Body of pancreas (tissue), 4 donors: ENCODE data around the gene FUT3. TPM values are rescaled to one million over a fixed set of nuclear protein-coding genes. Genes with fewer than 3 reads are reported as not detected.

Experiments used
- ATAC-seq: fragments of 150-250 bp; one replicate; pipeline ENCODE4 v1.9.1; 2016
- DNase-seq, 4 donors: peaks; one replicate each; pipeline ENCODE4 v3.0.0-alpha.2; 2019
- H3K27ac ChIP-seq, 4 donors: fragments of 200-600 bp; sonication (generic); 1 replicate in 3 of 4; 2 replicates in 1 of 4; pipeline versions ENCODE4 v1.5.1 to v1.6.1; 2016 to 2019; ENCODE audit warnings: mild to moderate bottlenecking in 1 of 4, mixed read lengths in 1 of 4, moderate library complexity in 1 of 4
- H3K27me3 ChIP-seq, 2 donors: fragments of 200-600 bp; sonication (generic); one replicate each; pipeline ENCODE4 v1.6.0; 2016; ENCODE audit warnings: mild to moderate bottlenecking in 1 of 2
- H3K36me3 ChIP-seq, 2 donors: fragments of 200-600 bp; sonication (generic); replicated peaks in 1 of 2; 2 replicates each; pipeline ENCODE4 v1.5.1; 2016; ENCODE audit warnings: low read depth in 2 of 2; ENCODE audit not compliant: insufficient read depth in 1 of 2
- H3K4me1 ChIP-seq: fragments of 200-600 bp; sonication (generic); one replicate; pipeline ENCODE4 v1.6.0; 2016
- H3K4me3 ChIP-seq, 2 donors: fragments of 200-600 bp; sonication (generic); 1 replicate in 1 of 2; 2 replicates in 1 of 2; pipeline ENCODE4 v1.5.1; 2016 to 2019
- H3K9me3 ChIP-seq, 3 donors: fragments of 200-600 bp; sonication (generic); 1 replicate in 2 of 3; 2 replicates in 1 of 3; pipeline ENCODE4 v1.5.1; 2016
- POLR2A ChIP-seq, 3 donors: fragments of 450-650 bp; IDR thresholded peaks; one replicate each; pipeline ENCODE4 v1.6.1; 2016; ENCODE audit warnings: antibody characterized with exemption in 3 of 3, mild to moderate bottlenecking in 2 of 3
- WGBS, 2 donors: methylation state at CpG; one replicate each; pipeline ENCODE4 v1.1.5; 2017; 5-methylcytosine and 5-hydroxymethylcytosine counted together
- intact Hi-C: fragments of 100-400 bp; cut with DNase I; formaldehyde crosslinking; loops from one replicate; pipeline ENCODE4 v1.15.1; 2023
- total RNA-seq, 2 donors: library from RNA; depleted of rRNA; stranded (reverse); fragments of >200 nt; gene quantifications; one replicate each; pipeline ENCODE4 v1.1.0, GENCODE V29; 2016
- TF ChIP-seq, protein P1 (sequence below), 7 experiments: fragments of 450-650 bp in 4 of 7; fragments of 200-600 bp in 3 of 7; sonication (generic) in 3 of 7; IDR thresholded peaks; one replicate each; pipeline ENCODE4 v1.5.1; 2016 to 2019; ENCODE audit warnings: antibody characterized with exemption in 7 of 7

FUT3 gene
- 1 to 10 TPM; 5.7 to 9.2 TPM for total RNA-seq

DNA sequence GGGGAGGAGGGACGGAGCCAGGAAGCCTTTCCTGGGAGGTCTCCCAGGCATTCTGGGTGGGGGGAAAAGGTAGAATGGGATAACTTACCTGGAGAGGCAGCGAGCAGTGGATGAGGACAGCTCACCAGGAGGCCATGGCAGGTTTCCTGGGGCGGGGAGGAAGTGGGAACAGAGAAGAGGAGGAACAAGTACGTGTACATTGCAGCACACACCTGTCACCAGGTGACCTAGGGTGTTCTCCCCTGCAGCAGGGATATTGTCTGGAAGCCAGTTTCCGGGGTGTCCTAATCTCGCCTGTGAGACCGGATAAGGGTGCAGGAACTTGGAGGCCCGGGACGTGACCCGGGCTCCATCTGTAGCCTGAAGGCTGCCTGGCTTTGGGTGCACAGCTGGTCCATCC lies at the start of gene FUT3:
TSS of gene FUT3 (minus strand) at position 148 of the 400 bp plus-strand sequence.
- Histone ChIP-seq H3K36me3 (no peaks in the 10 kb centered on the region), H3K4me3 (no peak within 1 kb of the TSS), H3K27me3 (no peaks in the 10 kb centered on the region), H3K9me3 (no peaks in the 10 kb centered on the region), H3K27ac (peak within 1 kb of the TSS; percentile 48 to 88 (median 77)), H3K4me1 (peaks cover 6% of the 10 kb centered on the region)
- TF ChIP-seq, protein P1, sequence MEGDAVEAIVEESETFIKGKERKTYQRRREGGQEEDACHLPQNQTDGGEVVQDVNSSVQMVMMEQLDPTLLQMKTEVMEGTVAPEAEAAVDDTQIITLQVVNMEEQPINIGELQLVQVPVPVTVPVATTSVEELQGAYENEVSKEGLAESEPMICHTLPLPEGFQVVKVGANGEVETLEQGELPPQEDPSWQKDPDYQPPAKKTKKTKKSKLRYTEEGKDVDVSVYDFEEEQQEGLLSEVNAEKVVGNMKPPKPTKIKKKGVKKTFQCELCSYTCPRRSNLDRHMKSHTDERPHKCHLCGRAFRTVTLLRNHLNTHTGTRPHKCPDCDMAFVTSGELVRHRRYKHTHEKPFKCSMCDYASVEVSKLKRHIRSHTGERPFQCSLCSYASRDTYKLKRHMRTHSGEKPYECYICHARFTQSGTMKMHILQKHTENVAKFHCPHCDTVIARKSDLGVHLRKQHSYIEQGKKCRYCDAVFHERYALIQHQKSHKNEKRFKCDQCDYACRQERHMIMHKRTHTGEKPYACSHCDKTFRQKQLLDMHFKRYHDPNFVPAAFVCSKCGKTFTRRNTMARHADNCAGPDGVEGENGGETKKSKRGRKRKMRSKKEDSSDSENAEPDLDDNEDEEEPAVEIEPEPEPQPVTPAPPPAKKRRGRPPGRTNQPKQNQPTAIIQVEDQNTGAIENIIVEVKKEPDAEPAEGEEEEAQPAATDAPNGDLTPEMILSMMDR (IDR thresholded peaks at IDR 0.05): peak in 1 of 7 experiments; percentile 1
- TF ChIP-seq POLR2A (IDR thresholded peaks at IDR 0.05): peak in 2 of 3 donors; percentile 67 to 73
- 54 to 63% methylated on average over 10 of the region's 10 CpGs for WGBS, 2 donors
- ATAC-seq (peak; percentile 78), DNase-seq (peak; percentile 45 to 69 (median 56))
- intact Hi-C loops: no loop called here

DNA sequence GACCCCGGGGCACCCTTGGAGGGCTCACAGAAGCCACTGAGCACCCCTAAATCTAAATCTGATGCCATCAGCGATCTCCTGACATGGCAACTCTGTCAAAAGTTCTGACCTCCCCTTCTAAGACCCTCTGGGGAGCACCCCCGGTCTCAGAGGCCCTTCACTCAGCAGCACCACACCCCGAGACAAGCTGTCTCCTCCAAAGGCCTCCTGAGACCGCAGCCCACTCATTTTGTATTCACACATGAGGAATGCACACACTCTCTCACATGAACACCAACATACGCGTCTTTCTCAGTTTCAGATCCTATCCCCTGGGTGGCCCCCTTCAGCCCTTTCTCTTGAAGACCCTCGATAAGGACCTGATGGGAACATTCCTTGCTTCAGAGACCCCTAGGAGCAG lies 49.7 kb upstream of the FUT3 start:
- ATAC-seq (no peak), DNase-seq (no peak)
- no peak for TF ChIP-seq POLR2A (IDR thresholded peaks at IDR 0.05)
- TF ChIP-seq, protein P1 (IDR thresholded peaks at IDR 0.05): no peak
- peaks cover 24% of the 10 kb centered on the region for H3K4me1 ChIP-seq
- H3K4me3 ChIP-seq: no peak overlapping the region
- H3K27me3 ChIP-seq: no peaks in the 10 kb centered on the region
- no peak overlapping the region for H3K27ac ChIP-seq
- 84 to 90% methylated on average over 8 of the region's 8 CpGs for WGBS, 2 donors
- intact Hi-C loops: no loop called here
- H3K36me3 ChIP-seq: peaks cover 2 to 7% of the 10 kb centered on the region in 2 donors
- H3K9me3 ChIP-seq: no peaks in the 10 kb centered on the region

DNA sequence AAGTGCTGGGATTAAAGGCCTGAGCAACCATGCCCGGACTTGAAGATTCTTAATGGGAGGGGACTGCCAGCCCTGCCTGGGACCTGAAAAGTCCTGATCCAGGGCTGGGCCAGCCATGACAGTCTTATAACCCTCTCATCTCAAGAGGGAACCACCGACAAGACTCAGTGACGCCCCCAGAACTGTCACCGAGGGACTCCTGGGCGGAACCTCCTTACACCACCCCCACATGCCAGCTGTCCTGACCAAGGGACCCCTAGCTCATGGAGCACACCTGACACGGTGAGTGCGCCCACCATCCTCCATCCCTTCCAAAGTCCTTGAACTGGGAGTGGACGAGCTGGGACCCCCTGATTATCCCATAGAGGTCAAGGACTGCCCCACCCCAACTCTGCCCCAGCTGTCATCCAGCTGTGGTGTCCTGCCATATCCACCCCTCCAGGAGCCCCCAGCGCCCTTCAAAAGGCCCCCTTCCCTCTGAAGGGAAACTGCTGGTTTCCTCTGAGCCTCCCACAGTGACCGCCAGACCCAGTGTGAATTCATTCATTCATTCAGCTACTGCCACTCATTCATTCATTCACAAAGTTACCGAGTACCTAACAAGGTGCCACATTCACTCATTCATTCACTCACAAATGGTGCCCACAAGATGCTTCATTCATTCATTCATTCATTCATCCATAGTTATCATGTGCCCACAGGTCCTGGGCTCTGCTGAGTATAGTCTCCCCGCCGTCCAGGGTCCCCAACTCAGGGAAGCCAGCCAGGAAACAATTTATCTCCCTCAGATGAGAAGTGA lies 48.7 kb upstream of the FUT3 start:
- DNase-seq: no peak
- H3K9me3 ChIP-seq: no peaks in the 10 kb centered on the region
- 85 to 87% methylated on average over 13 of the region's 13 CpGs for WGBS, 2 donors
- H3K4me3 ChIP-seq: no peak overlapping the region
- intact Hi-C loops: no loop called here
- TF ChIP-seq, protein P1 (IDR thresholded peaks at IDR 0.05): no peak
- TF ChIP-seq POLR2A (IDR thresholded peaks at IDR 0.05): no peak
- no peak overlapping the region for H3K27ac ChIP-seq
- no peak for ATAC-seq
- no peaks in the 10 kb centered on the region for H3K27me3 ChIP-seq
- peaks cover 13% of the 10 kb centered on the region for H3K4me1 ChIP-seq
- peaks cover 5 to 7% of the 10 kb centered on the region in 2 donors for H3K36me3 ChIP-seq

DNA sequence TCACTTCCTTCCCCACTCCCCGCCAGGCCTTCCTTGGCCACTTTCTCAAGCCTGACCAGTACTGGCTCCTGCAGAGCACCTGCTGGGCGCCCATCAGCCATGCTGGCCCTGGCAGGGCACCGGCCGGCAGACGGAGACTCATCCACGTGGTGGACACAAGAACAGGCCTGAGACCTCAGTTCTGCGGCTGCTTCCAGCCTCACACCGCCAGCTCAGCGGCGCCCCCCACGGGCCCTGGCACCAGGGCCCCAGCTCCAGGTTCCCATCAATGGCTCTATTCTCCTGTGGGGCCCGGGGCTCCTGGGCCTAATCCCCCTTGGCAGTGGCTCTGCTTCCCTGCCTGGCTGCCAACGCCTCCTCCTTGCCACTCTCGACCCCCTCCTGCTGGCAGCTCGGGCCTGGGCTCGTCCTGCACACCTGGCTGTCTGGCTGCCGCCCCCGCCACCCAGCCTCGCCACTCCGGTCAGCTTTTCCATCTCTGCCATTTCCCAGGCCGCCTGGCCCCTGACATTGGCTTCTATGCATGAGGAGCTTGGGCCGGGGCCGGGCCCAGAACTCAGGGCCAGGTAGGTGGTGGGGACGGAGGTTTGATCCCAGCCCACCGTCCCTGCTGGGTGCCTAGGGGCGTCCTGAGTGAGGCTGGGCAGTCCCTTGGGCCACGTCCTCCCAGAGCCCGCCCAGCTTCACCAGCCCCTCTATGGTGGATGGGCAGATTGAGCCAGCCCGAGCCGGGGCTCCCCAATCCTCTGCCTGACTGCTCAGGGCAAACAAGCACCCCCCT lies 46.1 kb upstream of the FUT3 start:
- peaks cover 5 to 7% of the 10 kb centered on the region in 2 donors for H3K36me3 ChIP-seq
- intact Hi-C loops: no loop called here
- no peak for DNase-seq
- TF ChIP-seq, protein P1 (IDR thresholded peaks at IDR 0.05): no peak
- TF ChIP-seq POLR2A (IDR thresholded peaks at IDR 0.05): no peak
- H3K4me1 ChIP-seq: peaks cover 5% of the 10 kb centered on the region
- no peak overlapping the region for H3K4me3 ChIP-seq
- 93 to 94% methylated on average over 6 to 22 of the region's 30 CpGs for WGBS, 2 donors
- no peaks in the 10 kb centered on the region for H3K9me3 ChIP-seq
- ATAC-seq: no peak
- H3K27me3 ChIP-seq: no peaks in the 10 kb centered on the region
- no peak overlapping the region for H3K27ac ChIP-seq
